GM12878 (cell line): ENCODE data around the gene RGS12. TPM values are rescaled to one million over a fixed set of nuclear protein-coding genes. Genes with fewer than 3 reads are reported as not detected.

Source experiments
- NR2F1 ChIP-seq: fragments of 450-650 bp; conservative IDR thresholded peaks from 2 replicates; pipeline ENCODE4 v1.6.1; 2017; ENCODE audit warnings: mild to moderate bottlenecking
- NRF1 ChIP-seq: conservative IDR thresholded peaks from 2 replicates; pipeline ENCODE4 v1.6.1; 2011; ENCODE audit warnings: mild to moderate bottlenecking, low read depth, low read length, improper control_type of control experiment
- SIN3A ChIP-seq: IDR thresholded peaks from 2 replicates; pipeline ENCODE4 v1.6.1; 2012; ENCODE audit warnings: low read depth, low read length, improper control_type of control experiment
- ZNF687 ChIP-seq: fragments of 450-650 bp; IDR thresholded peaks from 2 replicates; pipeline ENCODE4 v1.6.1; 2017; ENCODE audit warnings: mild to moderate bottlenecking, moderate library complexity
- polyA plus RNA-seq, 11 experiments: library from polyadenylated mRNA; depleted of rRNA in 4 of 11; unstranded in 6 of 11; stranded (reverse) in 5 of 11; fragments of >200 nt; fragmentation: Nextera tagmentation in 4 of 11; fragmentation: Illumina TruSeq in 1 of 11; extraction: Ambion mirVana in 4 of 11; extraction: Trizol in 1 of 11; gene quantifications; 1 replicate in 1 of 11; 2 replicates in 10 of 11; pipeline versions ENCODE4 v1.2.1 to v1.2.3, GENCODE V29; 2011 to 2016; ENCODE audit warnings: inconsistent platforms in 2 of 11, missing spikeins in 2 of 11, low read depth in 1 of 11
- total RNA-seq, 4 experiments: library from RNA; depleted of rRNA in 3 of 4; stranded (reverse); fragments of >200 nt in 3 of 4; fragmentation: Illumina TruSeq in 1 of 4; extraction: Trizol in 1 of 4; gene quantifications; 2 replicates each; pipeline versions ENCODE4 v1.2.1 to v1.2.3, GENCODE V29; 2013 to 2021
- TF ChIP-seq, protein P1 (sequence below): fragments of 150-350 bp; IDR thresholded peaks from 2 replicates; pipeline ENCODE4 v1.6.1; 2016; ENCODE audit warnings: low read depth, low read length

Gene RGS12
- total and polyA plus RNA-seq, 10 of the 15 experiments (the other 5 are each of a cell fraction or from before 2014, with no cell fraction given) = 0.02 to 2.2 (median 0.73) TPM

- TF ChIP-seq NRF1 = no peak
- no peak for TF ChIP-seq ZNF687
- TF ChIP-seq, protein P1, sequence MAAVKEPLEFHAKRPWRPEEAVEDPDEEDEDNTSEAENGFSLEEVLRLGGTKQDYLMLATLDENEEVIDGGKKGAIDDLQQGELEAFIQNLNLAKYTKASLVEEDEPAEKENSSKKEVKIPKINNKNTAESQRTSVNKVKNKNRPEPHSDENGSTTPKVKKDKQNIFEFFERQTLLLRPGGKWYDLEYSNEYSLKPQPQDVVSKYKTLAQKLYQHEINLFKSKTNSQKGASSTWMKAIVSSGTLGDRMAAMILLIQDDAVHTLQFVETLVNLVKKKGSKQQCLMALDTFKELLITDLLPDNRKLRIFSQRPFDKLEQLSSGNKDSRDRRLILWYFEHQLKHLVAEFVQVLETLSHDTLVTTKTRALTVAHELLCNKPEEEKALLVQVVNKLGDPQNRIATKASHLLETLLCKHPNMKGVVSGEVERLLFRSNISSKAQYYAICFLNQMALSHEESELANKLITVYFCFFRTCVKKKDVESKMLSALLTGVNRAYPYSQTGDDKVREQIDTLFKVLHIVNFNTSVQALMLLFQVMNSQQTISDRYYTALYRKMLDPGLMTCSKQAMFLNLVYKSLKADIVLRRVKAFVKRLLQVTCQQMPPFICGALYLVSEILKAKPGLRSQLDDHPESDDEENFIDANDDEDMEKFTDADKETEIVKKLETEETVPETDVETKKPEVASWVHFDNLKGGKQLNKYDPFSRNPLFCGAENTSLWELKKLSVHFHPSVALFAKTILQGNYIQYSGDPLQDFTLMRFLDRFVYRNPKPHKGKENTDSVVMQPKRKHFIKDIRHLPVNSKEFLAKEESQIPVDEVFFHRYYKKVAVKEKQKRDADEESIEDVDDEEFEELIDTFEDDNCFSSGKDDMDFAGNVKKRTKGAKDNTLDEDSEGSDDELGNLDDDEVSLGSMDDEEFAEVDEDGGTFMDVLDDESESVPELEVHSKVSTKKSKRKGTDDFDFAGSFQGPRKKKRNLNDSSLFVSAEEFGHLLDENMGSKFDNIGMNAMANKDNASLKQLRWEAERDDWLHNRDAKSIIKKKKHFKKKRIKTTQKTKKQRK = no peak
- no peak for TF ChIP-seq SIN3A
- no peak for TF ChIP-seq NR2F1
Measured at GRCh38 chr4:3313139-3313538, 20.3 kb downstream of the RGS12 start (continued).
